ENCODE results near the gene UBAC2. TPM values are rescaled to one million over a fixed set of nuclear protein-coding genes. Genes with fewer than 3 reads are reported as not detected.

The UBAC2 gene
- total RNA-seq, 1 donor: 51.3 TPM

DNA sequence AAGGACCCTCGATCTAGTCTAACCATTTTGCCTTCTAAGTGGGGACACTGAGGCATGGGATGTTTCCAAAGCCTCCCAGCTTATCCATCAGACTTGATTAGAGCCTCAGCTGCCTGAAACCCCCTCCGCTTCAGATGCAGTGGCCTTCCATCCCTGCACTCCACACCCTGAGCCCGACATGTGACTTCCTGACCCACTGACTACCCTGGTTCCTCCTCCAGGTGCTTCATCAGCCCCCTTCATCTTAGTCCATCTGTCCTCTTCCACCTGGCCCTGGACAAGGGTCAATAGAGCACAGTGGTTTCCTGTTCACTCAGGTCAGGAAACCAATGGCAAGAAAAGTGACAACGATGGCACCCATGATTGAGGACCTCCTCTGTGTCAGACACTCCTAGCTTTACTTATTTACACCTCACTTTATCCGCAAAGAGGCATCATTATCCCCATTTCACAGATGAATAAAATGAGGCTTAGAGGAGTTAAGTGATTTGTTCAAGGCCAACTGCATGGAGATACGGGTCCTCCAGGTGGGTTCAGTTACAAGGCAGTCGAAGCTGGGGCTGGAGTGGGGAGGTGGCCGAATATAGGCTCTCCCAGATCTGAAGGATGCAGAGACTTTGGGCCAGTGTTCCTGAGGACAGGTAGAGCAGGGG, 219.1 kb downstream of the UBAC2 start:
- Histone ChIP-seq H3K4me3 (ENCODE audit: low read length) (no peak overlapping the region), H3K9me3 (ENCODE audit: low read depth, low read length) (no peaks in the 10 kb centered on the region), H3K27me3 (ENCODE audit: insufficient read depth, low read length) (no peaks in the 10 kb centered on the region), H3K4me1 (ENCODE audit: insufficient read depth, low read length) (peaks cover 72% of the 10 kb centered on the region)

- Histone ChIP-seq H3K4me3 (ENCODE audit: low read length) (no peak overlapping the region), H3K9me3 (ENCODE audit: low read depth, low read length) (no peaks in the 10 kb centered on the region), H3K27me3 (ENCODE audit: insufficient read depth, low read length) (no peaks in the 10 kb centered on the region), H3K4me1 (ENCODE audit: insufficient read depth, low read length) (peaks cover 80% of the 10 kb centered on the region)
Measured at GRCh38 chr13:99421271-99421670, 220.6 kb downstream of the UBAC2 start.

DNA sequence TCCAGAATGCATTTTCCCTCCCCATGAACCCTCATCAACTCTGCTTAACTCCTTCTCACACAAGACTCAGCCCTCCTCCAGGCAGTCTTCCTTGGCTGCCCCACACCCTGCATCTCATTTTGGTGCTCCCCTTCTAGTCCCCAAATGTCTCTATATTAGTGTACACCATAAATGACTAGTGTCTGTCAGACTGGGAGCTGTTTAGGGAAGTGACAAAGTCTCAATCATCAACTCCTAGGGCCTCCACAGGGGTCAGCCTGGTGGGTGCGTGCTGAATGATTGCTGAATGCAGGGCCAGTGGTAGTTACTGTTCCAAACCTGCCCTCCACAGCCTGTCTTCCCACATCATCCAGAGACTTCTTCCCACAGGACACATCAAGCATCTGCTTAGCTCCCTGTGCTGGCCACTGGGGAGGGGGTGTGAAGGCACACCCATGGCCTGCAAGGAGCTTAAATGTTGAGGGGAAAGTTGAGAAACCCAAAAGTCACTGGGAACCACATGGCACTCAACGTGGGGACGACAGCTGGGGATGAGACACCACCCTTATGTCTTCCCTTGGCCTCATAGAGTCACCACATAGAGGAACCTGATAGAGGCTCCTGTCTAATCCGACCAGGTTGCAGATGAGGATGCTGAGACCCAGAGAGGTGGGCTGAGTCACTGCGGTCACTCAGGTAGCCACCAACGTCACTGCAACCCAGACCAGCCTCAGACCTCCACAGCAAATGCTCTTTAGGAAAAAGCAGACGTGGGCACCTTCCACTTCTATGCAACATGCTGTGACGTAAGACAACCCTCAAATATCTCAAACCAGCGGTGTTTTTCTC, 221.3 kb downstream of the UBAC2 start:
- H3K4me1 ChIP-seq (ENCODE audit: insufficient read depth, low read length): peaks cover 85% of the 10 kb centered on the region
- H3K27me3 ChIP-seq (ENCODE audit: insufficient read depth, low read length): no peaks in the 10 kb centered on the region
- H3K9me3 ChIP-seq (ENCODE audit: low read depth, low read length): no peaks in the 10 kb centered on the region
- H3K4me3 ChIP-seq (ENCODE audit: low read length): no peak overlapping the region

GRCh38 chr13:99422586-99423220, 222.0 kb downstream of the UBAC2 start:
- Histone ChIP-seq H3K4me3 (ENCODE audit: low read length) (no peak overlapping the region), H3K4me1 (ENCODE audit: insufficient read depth, low read length) (peaks cover 78% of the 10 kb centered on the region), H3K27me3 (ENCODE audit: insufficient read depth, low read length) (no peaks in the 10 kb centered on the region)

GRCh38 chr13:99425485-99426341, 225.1 kb downstream of the UBAC2 start:
- H3K9me3 ChIP-seq (ENCODE audit: low read depth, low read length): no peaks in the 10 kb centered on the region
- H3K4me1 ChIP-seq (ENCODE audit: insufficient read depth, low read length): peaks cover 58% of the 10 kb centered on the region
- no peak overlapping the region for H3K4me3 ChIP-seq (ENCODE audit: low read length)
- H3K27me3 ChIP-seq (ENCODE audit: insufficient read depth, low read length): no peaks in the 10 kb centered on the region

More at GRCh38 chr13:99422586-99423220, 222.0 kb downstream of the UBAC2 start:
- no peaks in the 10 kb centered on the region for H3K9me3 ChIP-seq (ENCODE audit: low read depth, low read length)

- H3K4me1 ChIP-seq (ENCODE audit: insufficient read depth, low read length): peaks cover 55% of the 10 kb centered on the region
- H3K9me3 ChIP-seq (ENCODE audit: low read depth, low read length): no peaks in the 10 kb centered on the region
- H3K4me3 ChIP-seq (ENCODE audit: low read length): no peak overlapping the region
- H3K27me3 ChIP-seq (ENCODE audit: insufficient read depth, low read length): no peaks in the 10 kb centered on the region
Measured at GRCh38 chr13:99426426-99426825, 225.8 kb downstream of the UBAC2 start.

DNA sequence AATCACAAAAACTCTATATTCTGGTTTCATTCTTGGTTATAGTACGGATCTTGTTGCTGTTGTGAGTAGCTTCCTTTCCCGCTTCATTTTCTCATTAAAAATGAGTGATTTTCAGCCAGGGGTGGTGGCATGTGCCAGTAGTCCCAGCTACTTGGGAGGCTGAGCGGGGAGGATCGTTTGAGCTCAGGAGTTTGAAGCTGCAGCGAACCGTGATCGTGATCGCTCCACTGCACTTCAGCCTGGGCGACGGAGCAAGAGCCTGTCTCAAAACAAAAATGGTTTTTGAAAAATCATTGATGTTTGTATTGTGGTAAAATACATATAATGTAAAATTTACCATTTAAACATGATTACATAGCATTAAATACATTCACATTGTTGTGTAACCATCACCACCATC, 229.0 kb downstream of the UBAC2 start:
- H3K4me1 ChIP-seq (ENCODE audit: insufficient read depth, low read length): peaks cover 56% of the 10 kb centered on the region
- no peaks in the 10 kb centered on the region for H3K9me3 ChIP-seq (ENCODE audit: low read depth, low read length)
- H3K27me3 ChIP-seq (ENCODE audit: insufficient read depth, low read length): no peaks in the 10 kb centered on the region
- H3K4me3 ChIP-seq (ENCODE audit: low read length): no peak overlapping the region

DNA sequence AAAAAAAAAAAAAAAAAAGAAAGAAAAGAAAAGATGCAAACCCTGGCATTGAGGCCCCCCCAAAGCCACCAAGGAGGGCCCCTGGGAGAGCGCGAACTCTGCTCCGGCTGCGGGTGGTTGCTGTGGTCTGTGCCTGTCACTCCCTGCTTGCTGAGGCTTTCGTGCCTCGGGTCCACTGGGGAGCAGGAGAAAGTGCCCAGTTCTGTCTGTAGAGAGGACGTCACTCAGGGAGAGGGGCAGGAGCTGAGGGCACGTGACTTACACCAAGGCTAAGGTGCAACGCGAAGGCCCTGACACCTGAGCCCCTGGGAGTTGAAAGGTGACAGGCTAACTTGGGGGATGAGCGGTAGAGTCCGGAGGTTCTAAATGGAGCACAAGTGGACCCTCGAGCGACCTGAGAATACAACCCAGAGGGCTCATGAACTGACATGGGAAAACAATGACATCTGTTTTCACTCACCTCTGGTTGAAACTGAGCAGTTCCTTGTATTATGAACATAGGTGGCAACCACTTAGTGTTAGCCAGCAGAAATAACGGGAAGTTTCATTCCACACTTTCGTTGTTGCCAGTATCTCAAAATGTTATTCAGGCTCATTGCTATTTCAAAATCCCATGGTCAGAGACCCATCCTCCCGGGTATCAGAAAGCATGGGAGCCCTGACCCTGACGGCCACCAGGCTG, 231.4 kb downstream of the UBAC2 start:
- Histone ChIP-seq H3K27me3 (ENCODE audit: insufficient read depth, low read length) (no peaks in the 10 kb centered on the region), H3K4me1 (ENCODE audit: insufficient read depth, low read length) (peaks cover 59% of the 10 kb centered on the region), H3K9me3 (ENCODE audit: low read depth, low read length) (no peaks in the 10 kb centered on the region), H3K4me3 (ENCODE audit: low read length) (no peak overlapping the region)

DNA sequence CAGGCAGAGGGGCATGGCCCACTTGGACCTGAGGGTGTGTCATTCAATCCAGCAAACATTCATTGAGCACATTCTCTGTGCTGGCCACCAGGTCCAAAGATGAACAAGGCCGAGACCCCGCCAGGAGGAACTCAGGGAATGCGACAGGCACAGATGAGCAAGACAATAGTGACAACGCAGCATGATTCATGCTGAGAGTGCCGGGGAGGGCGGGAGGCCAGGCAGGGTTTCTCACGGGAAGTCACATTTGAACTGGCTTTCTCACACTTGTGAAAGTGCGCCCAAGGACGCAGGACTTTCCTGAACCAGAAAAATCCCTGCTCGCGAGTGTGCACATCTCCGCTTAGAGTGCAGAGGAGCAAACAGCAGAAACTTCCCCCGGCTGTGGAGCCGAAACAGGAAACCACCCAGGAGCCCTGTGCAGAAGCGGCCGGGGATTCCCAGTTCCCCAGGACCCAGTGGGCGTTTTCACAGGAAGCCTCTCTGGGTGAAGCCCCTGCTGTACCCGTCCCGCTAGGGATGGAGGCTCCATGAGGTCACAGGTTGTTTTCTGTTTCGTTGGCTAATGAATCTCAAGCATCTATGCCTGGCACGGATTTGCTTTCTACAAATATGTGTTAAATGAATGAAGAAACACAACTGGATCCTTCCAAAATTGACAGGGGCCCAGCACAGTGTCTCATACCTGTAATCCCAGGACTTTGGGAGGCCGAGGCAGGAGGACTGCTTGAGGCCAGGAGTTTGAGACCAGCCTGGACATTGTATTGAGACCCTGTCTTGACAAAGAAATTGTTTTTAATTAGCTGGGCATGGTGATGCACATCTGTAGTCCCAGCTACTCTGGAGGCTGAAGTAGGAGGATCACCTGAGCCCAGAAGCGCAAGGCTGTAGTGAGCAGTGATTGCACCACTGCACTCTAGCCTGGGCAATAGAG, 232.2 kb downstream of the UBAC2 start:
- Histone ChIP-seq H3K4me3 (ENCODE audit: low read length) (no peak overlapping the region), H3K4me1 (ENCODE audit: insufficient read depth, low read length) (peaks cover 64% of the 10 kb centered on the region), H3K27me3 (ENCODE audit: insufficient read depth, low read length) (no peaks in the 10 kb centered on the region), H3K9me3 (ENCODE audit: low read depth, low read length) (no peaks in the 10 kb centered on the region)

GRCh38 chr13:99433543-99434075, 233.0 kb downstream of the UBAC2 start:
- no peaks in the 10 kb centered on the region for H3K27me3 ChIP-seq (ENCODE audit: insufficient read depth, low read length)

DNA sequence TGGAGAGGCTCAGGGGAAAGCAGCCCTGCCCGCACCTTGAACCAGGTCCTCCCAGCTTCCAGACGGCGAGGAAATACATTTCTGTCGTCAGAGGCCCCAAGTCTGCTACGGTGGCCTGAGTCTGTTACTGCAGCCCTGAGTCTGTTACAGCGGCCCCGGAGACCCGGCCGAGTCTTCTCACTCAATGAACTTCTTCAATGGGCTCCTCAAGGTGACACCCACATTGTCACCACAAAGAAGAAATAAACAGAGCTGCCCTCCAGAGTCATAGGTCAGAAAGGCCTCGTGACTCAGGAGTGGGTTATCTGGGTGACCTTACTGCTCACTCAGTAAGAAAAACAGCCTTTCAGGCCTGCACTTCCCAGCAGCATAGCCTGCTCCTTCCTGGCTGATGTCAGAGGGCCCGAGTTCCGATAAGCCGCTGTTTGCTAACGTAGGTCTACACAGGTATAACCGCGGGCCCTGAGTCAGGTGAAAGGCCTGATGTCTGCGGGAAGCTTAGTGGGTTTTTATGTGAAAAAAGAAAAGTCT, 233.7 kb downstream of the UBAC2 start:
- no peaks in the 10 kb centered on the region for H3K27me3 ChIP-seq (ENCODE audit: insufficient read depth, low read length)
- no peak overlapping the region for H3K4me3 ChIP-seq (ENCODE audit: low read length)
- H3K9me3 ChIP-seq (ENCODE audit: low read depth, low read length): no peaks in the 10 kb centered on the region
- peaks cover 64% of the 10 kb centered on the region for H3K4me1 ChIP-seq (ENCODE audit: insufficient read depth, low read length)

More at GRCh38 chr13:99433543-99434075, 233.0 kb downstream of the UBAC2 start:
- Histone ChIP-seq H3K9me3 (ENCODE audit: low read depth, low read length) (no peaks in the 10 kb centered on the region), H3K4me1 (ENCODE audit: insufficient read depth, low read length) (peaks cover 64% of the 10 kb centered on the region), H3K4me3 (ENCODE audit: low read length) (no peak overlapping the region)

GRCh38 chr13:99435116-99435515, 234.5 kb downstream of the UBAC2 start:
- no peaks in the 10 kb centered on the region for H3K27me3 ChIP-seq (ENCODE audit: insufficient read depth, low read length)
- peaks cover 64% of the 10 kb centered on the region for H3K4me1 ChIP-seq (ENCODE audit: insufficient read depth, low read length)
- H3K4me3 ChIP-seq (ENCODE audit: low read length): no peak overlapping the region
- no peaks in the 10 kb centered on the region for H3K9me3 ChIP-seq (ENCODE audit: low read depth, low read length)

- no peak overlapping the region for H3K4me3 ChIP-seq (ENCODE audit: low read length)
- H3K9me3 ChIP-seq (ENCODE audit: low read depth, low read length): no peaks in the 10 kb centered on the region
- H3K4me1 ChIP-seq (ENCODE audit: insufficient read depth, low read length): peaks cover 64% of the 10 kb centered on the region
- no peaks in the 10 kb centered on the region for H3K27me3 ChIP-seq (ENCODE audit: insufficient read depth, low read length)
Measured at GRCh38 chr13:99435998-99436397, 235.3 kb downstream of the UBAC2 start.

Measured in mononuclear cell (primary cell).